Measurements from ENCODE around the gene FAM168B.

The FAM168B gene

DNA sequence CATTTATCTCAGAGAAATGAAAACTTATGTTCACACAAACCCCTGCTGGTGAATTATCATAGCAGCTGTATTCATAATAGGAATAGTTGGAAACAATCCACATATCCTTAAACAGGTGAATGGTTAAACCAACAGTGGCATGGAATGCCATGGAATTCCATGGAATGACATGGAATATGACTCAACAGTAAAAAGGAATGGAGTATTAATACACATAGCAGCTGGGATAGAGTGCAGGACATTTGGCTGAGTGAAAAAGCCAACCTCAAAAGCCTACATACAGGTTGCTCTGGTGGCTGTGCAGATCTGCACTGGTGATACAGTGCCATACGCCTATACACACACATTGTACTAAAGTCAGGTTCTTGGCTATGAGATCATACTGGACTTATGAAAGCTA is 69.5 kb downstream of the FAM168B start:
- no peak overlapping the region for H3K4me3 ChIP-seq (ENCODE audit: low read depth, low read length)
- in situ Hi-C loops (cut with HindIII; ENCODE audit: low sequenced_read_pairs), result no loop called here
- no peak for DNase-seq (ENCODE audit: low read depth)
- TF ChIP-seq, protein P1, sequence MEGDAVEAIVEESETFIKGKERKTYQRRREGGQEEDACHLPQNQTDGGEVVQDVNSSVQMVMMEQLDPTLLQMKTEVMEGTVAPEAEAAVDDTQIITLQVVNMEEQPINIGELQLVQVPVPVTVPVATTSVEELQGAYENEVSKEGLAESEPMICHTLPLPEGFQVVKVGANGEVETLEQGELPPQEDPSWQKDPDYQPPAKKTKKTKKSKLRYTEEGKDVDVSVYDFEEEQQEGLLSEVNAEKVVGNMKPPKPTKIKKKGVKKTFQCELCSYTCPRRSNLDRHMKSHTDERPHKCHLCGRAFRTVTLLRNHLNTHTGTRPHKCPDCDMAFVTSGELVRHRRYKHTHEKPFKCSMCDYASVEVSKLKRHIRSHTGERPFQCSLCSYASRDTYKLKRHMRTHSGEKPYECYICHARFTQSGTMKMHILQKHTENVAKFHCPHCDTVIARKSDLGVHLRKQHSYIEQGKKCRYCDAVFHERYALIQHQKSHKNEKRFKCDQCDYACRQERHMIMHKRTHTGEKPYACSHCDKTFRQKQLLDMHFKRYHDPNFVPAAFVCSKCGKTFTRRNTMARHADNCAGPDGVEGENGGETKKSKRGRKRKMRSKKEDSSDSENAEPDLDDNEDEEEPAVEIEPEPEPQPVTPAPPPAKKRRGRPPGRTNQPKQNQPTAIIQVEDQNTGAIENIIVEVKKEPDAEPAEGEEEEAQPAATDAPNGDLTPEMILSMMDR (IDR thresholded peaks at IDR 0.05; ENCODE audit: low read depth, low read length, missing control alignments), result no peak

GRCh38 chr2:131022731-131023130 is 70.5 kb downstream of the FAM168B start:
- H3K4me3 ChIP-seq (ENCODE audit: low read depth, low read length), result no peak overlapping the region
- in situ Hi-C loops (cut with HindIII; ENCODE audit: low sequenced_read_pairs), result no loop called here
- TF ChIP-seq, protein P1 (IDR thresholded peaks at IDR 0.05; ENCODE audit: low read depth, low read length, missing control alignments), result no peak
- no peak for DNase-seq (ENCODE audit: low read depth)

DNA sequence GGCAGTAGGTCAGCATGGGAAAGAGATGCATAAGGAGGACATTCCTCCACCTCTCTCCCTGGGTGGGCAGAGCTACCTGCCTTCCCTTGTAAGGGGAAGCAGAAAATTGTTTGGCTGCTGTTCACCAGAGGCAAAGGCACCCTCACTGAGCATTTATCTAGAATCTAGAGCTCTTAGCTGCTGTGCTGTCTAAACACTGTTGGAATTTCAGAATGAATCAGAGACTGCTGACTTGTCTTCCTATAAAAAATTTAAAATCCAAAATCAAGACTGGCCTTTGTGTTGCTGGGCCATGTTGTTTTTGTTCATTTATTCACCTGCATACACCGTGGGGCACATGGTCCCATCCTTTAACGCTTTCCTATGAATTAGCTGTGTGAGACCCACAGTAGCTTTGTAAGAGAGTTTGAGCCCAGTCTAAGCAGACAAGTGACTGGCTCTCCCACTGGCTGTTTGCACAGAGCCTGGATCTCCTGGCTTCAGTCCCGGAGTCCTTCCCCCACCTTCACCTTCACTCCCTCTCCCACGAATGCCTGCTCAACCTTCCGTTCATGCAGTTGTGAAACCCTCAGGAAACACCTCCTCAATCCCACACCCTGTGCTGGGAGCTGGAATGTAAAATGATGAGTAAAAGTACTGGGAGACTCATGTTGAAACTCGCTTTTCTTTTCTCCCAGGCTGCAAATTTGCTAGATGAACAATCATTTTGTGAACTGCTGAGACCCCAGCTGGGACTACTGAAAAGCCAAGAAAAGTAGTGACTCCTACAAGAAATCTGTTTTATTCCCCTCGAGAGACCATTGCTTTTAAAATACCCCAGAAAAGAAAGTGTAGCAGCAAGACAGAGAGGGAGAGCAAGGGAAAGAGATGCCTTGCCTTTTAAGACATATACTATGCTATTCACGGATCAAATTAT is 76.2 kb downstream of the FAM168B start:
- DNase-seq (ENCODE audit: low read depth), result no peak
- no peak overlapping the region for H3K4me3 ChIP-seq (ENCODE audit: low read depth, low read length)
- in situ Hi-C loops (cut with HindIII; ENCODE audit: low sequenced_read_pairs), result no loop called here
- TF ChIP-seq, protein P1 (IDR thresholded peaks at IDR 0.05; ENCODE audit: low read depth, low read length, missing control alignments), result no peak

- H3K4me3 ChIP-seq (ENCODE audit: low read depth, low read length), result no peak overlapping the region
- TF ChIP-seq, protein P1 (IDR thresholded peaks at IDR 0.05; ENCODE audit: low read depth, low read length, missing control alignments), result no peak
- DNase-seq (ENCODE audit: low read depth), result no peak
- in situ Hi-C loops (cut with HindIII; ENCODE audit: low sequenced_read_pairs), result no loop called here
These were observed 77.5 kb downstream of the FAM168B start for GRCh38 chr2:131015764-131016163.

DNA sequence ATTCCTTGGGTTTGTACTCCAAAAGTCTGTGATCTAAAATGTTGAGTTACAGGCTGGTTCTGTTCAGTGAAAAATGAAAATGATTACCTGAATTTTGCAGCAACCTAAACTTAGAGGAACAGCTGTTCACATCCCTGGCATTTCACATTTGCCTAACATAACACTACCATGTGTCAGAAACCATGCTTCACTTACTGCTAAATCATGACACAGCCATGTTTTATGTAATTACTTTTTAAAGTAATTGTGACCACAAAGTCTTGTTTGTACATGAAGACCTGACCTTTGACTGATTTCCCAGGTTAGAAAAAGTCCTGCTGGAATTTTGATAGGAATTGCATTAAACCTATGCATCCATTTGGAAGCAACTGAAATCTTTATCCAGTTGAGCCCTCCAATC is 79.1 kb downstream of the FAM168B start:
- no peak for DNase-seq (ENCODE audit: low read depth)
- no peak overlapping the region for H3K4me3 ChIP-seq (ENCODE audit: low read depth, low read length)
- in situ Hi-C loops (cut with HindIII; ENCODE audit: low sequenced_read_pairs), result no loop called here
- TF ChIP-seq, protein P1 (IDR thresholded peaks at IDR 0.05; ENCODE audit: low read depth, low read length, missing control alignments), result no peak

- H3K4me3 ChIP-seq (ENCODE audit: low read depth, low read length), result no peak overlapping the region
- in situ Hi-C loops (cut with HindIII; ENCODE audit: low sequenced_read_pairs), result no loop called here
- TF ChIP-seq, protein P1 (IDR thresholded peaks at IDR 0.05; ENCODE audit: low read depth, low read length, missing control alignments), result no peak
- no peak for DNase-seq (ENCODE audit: low read depth)
These were observed 81.8 kb downstream of the FAM168B start for GRCh38 chr2:131011486-131011885.
